Measurements from ENCODE around the gene DPYD.

DNA sequence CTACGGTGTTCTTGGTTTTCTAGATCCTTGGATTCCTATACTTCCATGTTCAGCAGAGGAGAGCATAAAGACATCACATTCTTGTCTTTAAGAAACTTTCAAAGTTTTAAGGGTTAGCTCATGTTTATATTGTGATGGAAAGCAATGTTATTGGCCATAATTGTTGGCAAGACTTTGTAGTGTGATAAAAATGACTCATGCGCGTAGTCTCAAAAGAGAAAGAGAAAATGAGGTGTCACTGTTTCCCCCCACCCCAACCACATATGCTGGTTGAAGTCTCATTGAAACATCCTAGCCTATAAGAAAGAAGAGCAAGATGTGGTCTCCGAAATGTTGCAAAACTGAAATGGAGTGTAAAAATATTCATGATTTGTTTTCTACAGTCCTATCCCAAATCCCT is 850.5 kb downstream of the DPYD start:
- TF ChIP-seq, protein P1, sequence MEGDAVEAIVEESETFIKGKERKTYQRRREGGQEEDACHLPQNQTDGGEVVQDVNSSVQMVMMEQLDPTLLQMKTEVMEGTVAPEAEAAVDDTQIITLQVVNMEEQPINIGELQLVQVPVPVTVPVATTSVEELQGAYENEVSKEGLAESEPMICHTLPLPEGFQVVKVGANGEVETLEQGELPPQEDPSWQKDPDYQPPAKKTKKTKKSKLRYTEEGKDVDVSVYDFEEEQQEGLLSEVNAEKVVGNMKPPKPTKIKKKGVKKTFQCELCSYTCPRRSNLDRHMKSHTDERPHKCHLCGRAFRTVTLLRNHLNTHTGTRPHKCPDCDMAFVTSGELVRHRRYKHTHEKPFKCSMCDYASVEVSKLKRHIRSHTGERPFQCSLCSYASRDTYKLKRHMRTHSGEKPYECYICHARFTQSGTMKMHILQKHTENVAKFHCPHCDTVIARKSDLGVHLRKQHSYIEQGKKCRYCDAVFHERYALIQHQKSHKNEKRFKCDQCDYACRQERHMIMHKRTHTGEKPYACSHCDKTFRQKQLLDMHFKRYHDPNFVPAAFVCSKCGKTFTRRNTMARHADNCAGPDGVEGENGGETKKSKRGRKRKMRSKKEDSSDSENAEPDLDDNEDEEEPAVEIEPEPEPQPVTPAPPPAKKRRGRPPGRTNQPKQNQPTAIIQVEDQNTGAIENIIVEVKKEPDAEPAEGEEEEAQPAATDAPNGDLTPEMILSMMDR (IDR thresholded peaks at IDR 0.05; ENCODE audit: low read length) = no peak
- no peak for TF ChIP-seq EZH2 (IDR thresholded peaks at IDR 0.05; ENCODE audit: borderline replicate concordance, low read length)

All from OCI-LY1 (cell line).